LoVo (cell line): Measurements from ENCODE around the gene ATP11C.

ENCODE experiments used
- DNase-seq: peaks from one replicate; pipeline ENCODE4 v3.0.0-alpha.2; 2016; ENCODE audit warnings: low spot score

Gene ATP11C

GRCh38 chrX:139802048-139802447 lies 130.8 kb downstream of the ATP11C start:
- DNase-seq, result no peak

- DNase-seq, result no peak
These were observed 131.4 kb downstream of the ATP11C start for GRCh38 chrX:139801397-139801813.

GRCh38 chrX:139798701-139799100 lies 134.2 kb downstream of the ATP11C start:
- no peak for DNase-seq

GRCh38 chrX:139795196-139795595 lies 137.7 kb downstream of the ATP11C start:
- no peak for DNase-seq

GRCh38 chrX:139787601-139788000 lies 145.3 kb downstream of the ATP11C start:
- DNase-seq, result no peak

- DNase-seq, result no peak
These were observed 148.0 kb downstream of the ATP11C start for GRCh38 chrX:139784807-139785206.

GRCh38 chrX:139783959-139784358 lies 148.9 kb downstream of the ATP11C start:
- DNase-seq, result no peak

GRCh38 chrX:139783030-139783429 lies 149.8 kb downstream of the ATP11C start:
- no peak for DNase-seq

GRCh38 chrX:139776599-139776998 lies 156.3 kb downstream of the ATP11C start:
- no peak for DNase-seq

GRCh38 chrX:139770366-139770765 lies 162.5 kb downstream of the ATP11C start:
- DNase-seq, result no peak

- no peak for DNase-seq
These were observed 166.3 kb downstream of the ATP11C start for GRCh38 chrX:139766545-139766983.

GRCh38 chrX:139762400-139763183 lies 170.3 kb downstream of the ATP11C start:
- DNase-seq, result no peak

GRCh38 chrX:139759637-139760036 lies 173.2 kb downstream of the ATP11C start:
- no peak for DNase-seq

GRCh38 chrX:139758809-139759208 lies 174.0 kb downstream of the ATP11C start:
- no peak for DNase-seq

- no peak for DNase-seq
These were observed 174.6 kb downstream of the ATP11C start for GRCh38 chrX:139758250-139758649.

GRCh38 chrX:139751053-139751452 lies 181.8 kb downstream of the ATP11C start:
- no peak for DNase-seq

GRCh38 chrX:139750390-139750789 lies 182.5 kb downstream of the ATP11C start:
- DNase-seq, result no peak

- DNase-seq, result no peak
These were observed 193.7 kb downstream of the ATP11C start for GRCh38 chrX:139739138-139739537.

GRCh38 chrX:139738581-139738980 lies 194.3 kb downstream of the ATP11C start:
- no peak for DNase-seq

- DNase-seq, result no peak
These were observed 196.7 kb downstream of the ATP11C start for GRCh38 chrX:139736151-139736550.

- no peak for DNase-seq
These were observed 197.9 kb downstream of the ATP11C start for GRCh38 chrX:139734996-139735395.

GRCh38 chrX:139725720-139726119 lies 207.1 kb downstream of the ATP11C start:
- no peak for DNase-seq

GRCh38 chrX:139724626-139725025 lies 208.2 kb downstream of the ATP11C start:
- DNase-seq, result no peak

- no peak for DNase-seq
These were observed 211.9 kb downstream of the ATP11C start for GRCh38 chrX:139720979-139721378.
